Mesodermal cell (in vitro differentiated cells): ENCODE measurements around the gene DNAH10.

Experiments used
- H3K27ac ChIP-seq: 2 replicates; pipeline ENCODE4 v1.7.0; 2013; ENCODE audit warnings: mild to moderate bottlenecking, low read depth, low read length, moderate library complexity; ENCODE audit not compliant: severe bottlenecking
- H3K36me3 ChIP-seq: 2 replicates; pipeline ENCODE4 v1.7.1; 2013; ENCODE audit warnings: mild to moderate bottlenecking, low read length, moderate library complexity; ENCODE audit not compliant: control insufficient read depth, insufficient read depth
- H3K4me1 ChIP-seq: one replicate; pipeline ENCODE4 v1.7.1; 2013; ENCODE audit warnings: mild to moderate bottlenecking, low read length; ENCODE audit not compliant: insufficient read depth, control insufficient read depth, poor library complexity, severe bottlenecking
- H3K4me3 ChIP-seq: 2 replicates; pipeline ENCODE4 v1.7.0; 2013; ENCODE audit warnings: low read length, control low read depth, mild to moderate bottlenecking; ENCODE audit not compliant: insufficient read depth, poor library complexity, severe bottlenecking; ENCODE audit errors: extremely low read depth
- H3K9me3 ChIP-seq: 2 replicates; pipeline ENCODE4 v1.7.1; 2013; ENCODE audit warnings: mild to moderate bottlenecking, low read length, moderate library complexity; ENCODE audit not compliant: control insufficient read depth
- WGBS, 2 experiments: methylation state at CpG; one replicate each; pipeline ENCODE4 v1.1.5; 2013; ENCODE audit warnings: missing lambda C conversion rate in 2 of 2; ENCODE audit not compliant: insufficient coverage in 2 of 2; 5-methylcytosine and 5-hydroxymethylcytosine counted together

Gene DNAH10

GRCh38 chr12:123882161-123882705 lies 120.1 kb downstream of the DNAH10 start:
- WGBS, 2 experiments = 79 to 84% methylated on average over 6 to 7 of the region's 8 CpGs
- H3K4me1 ChIP-seq = no peaks in the 10 kb centered on the region
- H3K27ac ChIP-seq = no peak overlapping the region
- no peaks in the 10 kb centered on the region for H3K36me3 ChIP-seq
- H3K4me3 ChIP-seq = no peak overlapping the region
- no peaks in the 10 kb centered on the region for H3K9me3 ChIP-seq

- H3K9me3 ChIP-seq = no peaks in the 10 kb centered on the region
- H3K4me3 ChIP-seq = no peak overlapping the region
- H3K27ac ChIP-seq = no peak overlapping the region
- H3K36me3 ChIP-seq = no peaks in the 10 kb centered on the region
- 89 to 91% methylated on average over 13 of the region's 13 CpGs for WGBS, 2 experiments
- no peaks in the 10 kb centered on the region for H3K4me1 ChIP-seq
Observed at GRCh38 chr12:123886258-123886657, 124.2 kb downstream of the DNAH10 start.

GRCh38 chr12:123886931-123887582 lies 125.0 kb downstream of the DNAH10 start:
- no peak overlapping the region for H3K4me3 ChIP-seq
- 86 to 87% methylated on average over 20 to 21 of the region's 22 CpGs for WGBS, 2 experiments
- H3K36me3 ChIP-seq = no peaks in the 10 kb centered on the region
- no peaks in the 10 kb centered on the region for H3K4me1 ChIP-seq
- H3K27ac ChIP-seq = no peak overlapping the region
- H3K9me3 ChIP-seq = no peaks in the 10 kb centered on the region

- no peak overlapping the region for H3K4me3 ChIP-seq
- no peaks in the 10 kb centered on the region for H3K36me3 ChIP-seq
- H3K4me1 ChIP-seq = no peaks in the 10 kb centered on the region
- 86 to 87% methylated on average over 5 to 11 of the region's 12 CpGs for WGBS, 2 experiments
- H3K9me3 ChIP-seq = no peaks in the 10 kb centered on the region
- no peak overlapping the region for H3K27ac ChIP-seq
Observed at GRCh38 chr12:123888989-123889388, 126.9 kb downstream of the DNAH10 start.

- WGBS, 2 experiments = 93 to 96% methylated on average over 10 to 11 of the region's 12 CpGs
- Histone ChIP-seq H3K4me3 (no peak overlapping the region), H3K4me1 (no peaks in the 10 kb centered on the region), H3K36me3 (no peaks in the 10 kb centered on the region), H3K27ac (no peak overlapping the region), H3K9me3 (no peaks in the 10 kb centered on the region)
Observed at GRCh38 chr12:123889848-123890535, 127.9 kb downstream of the DNAH10 start.

GRCh38 chr12:123890536-123890902 lies 128.4 kb downstream of the DNAH10 start:
- H3K4me3 ChIP-seq = no peak overlapping the region
- no peaks in the 10 kb centered on the region for H3K4me1 ChIP-seq
- no peak overlapping the region for H3K27ac ChIP-seq
- no peaks in the 10 kb centered on the region for H3K36me3 ChIP-seq
- 89 to 93% methylated on average over 10 of the region's 10 CpGs for WGBS, 2 experiments
- no peaks in the 10 kb centered on the region for H3K9me3 ChIP-seq

GRCh38 chr12:123891011-123891410 lies 128.9 kb downstream of the DNAH10 start:
- Histone ChIP-seq H3K4me1 (no peaks in the 10 kb centered on the region), H3K36me3 (no peaks in the 10 kb centered on the region), H3K9me3 (no peaks in the 10 kb centered on the region), H3K4me3 (no peak overlapping the region), H3K27ac (no peak overlapping the region)
- 91 to 94% methylated on average over 6 to 7 of the region's 7 CpGs for WGBS, 2 experiments

GRCh38 chr12:123891516-123892179 lies 129.5 kb downstream of the DNAH10 start:
- 72 to 77% methylated on average over 13 to 15 of the region's 15 CpGs for WGBS, 2 experiments

GRCh38 chr12:123892180-123892559 lies 130.1 kb downstream of the DNAH10 start:
- no peaks in the 10 kb centered on the region for H3K36me3 ChIP-seq
- no peak overlapping the region for H3K4me3 ChIP-seq
- H3K4me1 ChIP-seq = no peaks in the 10 kb centered on the region
- WGBS, 2 experiments = 88 to 96% methylated on average over 4 to 6 of the region's 9 CpGs
- no peak overlapping the region for H3K27ac ChIP-seq
- no peaks in the 10 kb centered on the region for H3K9me3 ChIP-seq

More at GRCh38 chr12:123891516-123892179, 129.5 kb downstream of the DNAH10 start:
- no peaks in the 10 kb centered on the region for H3K36me3 ChIP-seq
- H3K4me1 ChIP-seq = no peaks in the 10 kb centered on the region
- H3K4me3 ChIP-seq = no peak overlapping the region
- no peak overlapping the region for H3K27ac ChIP-seq
- H3K9me3 ChIP-seq = no peaks in the 10 kb centered on the region

GRCh38 chr12:123892853-123893252 lies 130.8 kb downstream of the DNAH10 start:
- Histone ChIP-seq H3K36me3 (no peaks in the 10 kb centered on the region), H3K4me1 (no peaks in the 10 kb centered on the region), H3K4me3 (no peak overlapping the region), H3K27ac (no peak overlapping the region), H3K9me3 (no peaks in the 10 kb centered on the region)
- 89 to 93% methylated on average over 7 to 9 of the region's 10 CpGs for WGBS, 2 experiments
